Vagina (tissue), 2 donors: ENCODE measurements around the gene CDH7.

Experiments
- POLR2A ChIP-seq, 2 donors: fragments of 450-650 bp; IDR thresholded peaks; one replicate each; pipeline ENCODE4 v1.6.1; 2017; ENCODE audit warnings: antibody characterized with exemption in 2 of 2, mild to moderate bottlenecking in 2 of 2, moderate library complexity in 2 of 2
- POLR2AphosphoS5 ChIP-seq, 2 donors: sonication (generic); formaldehyde crosslinking; IDR thresholded peaks; one replicate each; pipeline ENCODE4 v1.9.0; 2017; ENCODE audit warnings: antibody characterized with exemption in 2 of 2, mild to moderate bottlenecking in 2 of 2, low read depth in 1 of 2; ENCODE audit not compliant: insufficient read depth in 1 of 2
- TF ChIP-seq, protein P1 (sequence below), 3 experiments: fragments of 450-650 bp in 2 of 3; fragments of 200-600 bp in 1 of 3; sonication (generic) in 1 of 3; IDR thresholded peaks; one replicate each; pipeline ENCODE4 v1.5.1; 2017 to 2019; ENCODE audit warnings: antibody characterized with exemption in 3 of 3, mild to moderate bottlenecking in 2 of 3, moderate library complexity in 2 of 3

DNA sequence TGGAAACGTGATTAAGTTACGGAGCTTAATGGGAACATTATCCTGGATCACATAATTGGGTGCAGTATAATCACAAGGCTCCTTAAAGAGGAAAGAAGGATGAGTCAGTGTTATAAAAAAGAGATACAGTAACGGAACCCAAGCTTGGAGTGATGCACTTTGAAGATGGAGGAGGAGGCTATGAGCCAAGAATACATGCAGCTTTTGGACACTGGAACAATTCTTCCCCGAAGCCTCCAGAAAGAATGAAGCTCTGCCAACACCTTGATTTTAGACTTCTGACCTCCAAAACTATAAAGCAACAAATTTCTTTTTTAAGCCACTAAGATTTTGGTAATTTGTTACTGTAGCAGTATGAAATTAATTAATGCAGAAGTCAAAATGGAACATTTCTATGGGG, 85.1 kb downstream of the CDH7 start:
- TF ChIP-seq, protein P1, sequence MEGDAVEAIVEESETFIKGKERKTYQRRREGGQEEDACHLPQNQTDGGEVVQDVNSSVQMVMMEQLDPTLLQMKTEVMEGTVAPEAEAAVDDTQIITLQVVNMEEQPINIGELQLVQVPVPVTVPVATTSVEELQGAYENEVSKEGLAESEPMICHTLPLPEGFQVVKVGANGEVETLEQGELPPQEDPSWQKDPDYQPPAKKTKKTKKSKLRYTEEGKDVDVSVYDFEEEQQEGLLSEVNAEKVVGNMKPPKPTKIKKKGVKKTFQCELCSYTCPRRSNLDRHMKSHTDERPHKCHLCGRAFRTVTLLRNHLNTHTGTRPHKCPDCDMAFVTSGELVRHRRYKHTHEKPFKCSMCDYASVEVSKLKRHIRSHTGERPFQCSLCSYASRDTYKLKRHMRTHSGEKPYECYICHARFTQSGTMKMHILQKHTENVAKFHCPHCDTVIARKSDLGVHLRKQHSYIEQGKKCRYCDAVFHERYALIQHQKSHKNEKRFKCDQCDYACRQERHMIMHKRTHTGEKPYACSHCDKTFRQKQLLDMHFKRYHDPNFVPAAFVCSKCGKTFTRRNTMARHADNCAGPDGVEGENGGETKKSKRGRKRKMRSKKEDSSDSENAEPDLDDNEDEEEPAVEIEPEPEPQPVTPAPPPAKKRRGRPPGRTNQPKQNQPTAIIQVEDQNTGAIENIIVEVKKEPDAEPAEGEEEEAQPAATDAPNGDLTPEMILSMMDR (IDR thresholded peaks at IDR 0.05): no peak
- TF ChIP-seq POLR2A (IDR thresholded peaks at IDR 0.05) (no peak), POLR2AphosphoS5 (IDR thresholded peaks at IDR 0.05; ENCODE audit: insufficient read depth in 1 of 2, low read depth in 1 of 2) (no peak)
